NK-92 (cell line): ENCODE data around the gene EFCAB7.
A peak's percentile ranks its signal among the peaks of the same experiment; 100 is the strongest.

ENCODE experiments used
- DNase-seq: peaks from one replicate; lab custom pipeline; 2025; ENCODE audit not compliant: unreplicated experiment; lab: John Stamatoyannopoulos, UW

EFCAB7 gene

DNA sequence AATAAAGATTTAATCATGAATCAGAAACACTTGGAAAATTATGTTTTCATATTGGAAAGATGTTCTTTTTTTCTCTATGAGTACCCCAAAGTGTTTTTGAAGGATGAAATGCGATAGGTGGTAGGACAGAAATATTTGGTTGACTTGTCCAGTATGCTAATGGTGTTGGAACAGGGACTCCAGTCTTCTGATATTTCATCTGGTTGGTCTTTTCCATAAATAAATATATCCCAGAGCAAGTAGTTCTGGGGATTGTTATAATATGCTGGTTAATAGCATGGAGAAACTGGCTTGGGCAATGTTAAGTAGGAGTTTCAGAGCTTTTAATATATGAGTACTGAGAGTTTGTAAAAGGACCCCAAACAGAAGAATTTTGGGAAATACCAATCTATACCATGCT, 78.6 kb downstream of the EFCAB7 start:
- DNase-seq, result no peak

DNA sequence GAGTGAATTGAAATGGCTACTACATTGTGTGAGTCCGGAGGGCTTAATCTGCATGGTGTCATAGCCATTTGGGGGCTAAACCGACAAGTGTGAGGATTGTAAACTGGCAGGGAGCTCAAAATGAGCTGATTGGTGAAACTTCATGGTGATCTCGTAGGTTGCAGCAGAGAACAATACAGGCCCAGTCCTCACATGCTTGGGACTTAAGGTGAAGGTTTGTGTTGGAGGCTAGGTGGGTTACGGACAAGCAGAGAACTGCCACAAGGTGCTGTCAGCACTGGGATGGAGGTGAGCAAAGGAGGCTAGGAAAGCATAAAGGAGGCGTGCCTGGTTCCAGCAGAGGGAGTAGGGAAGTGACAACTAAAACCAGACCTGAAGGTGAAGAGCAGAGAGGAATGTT, 79.3 kb downstream of the EFCAB7 start:
- DNase-seq, result no peak

GRCh38 chr1:63603810-63604209, 80.5 kb downstream of the EFCAB7 start:
- DNase-seq, result no peak

DNA sequence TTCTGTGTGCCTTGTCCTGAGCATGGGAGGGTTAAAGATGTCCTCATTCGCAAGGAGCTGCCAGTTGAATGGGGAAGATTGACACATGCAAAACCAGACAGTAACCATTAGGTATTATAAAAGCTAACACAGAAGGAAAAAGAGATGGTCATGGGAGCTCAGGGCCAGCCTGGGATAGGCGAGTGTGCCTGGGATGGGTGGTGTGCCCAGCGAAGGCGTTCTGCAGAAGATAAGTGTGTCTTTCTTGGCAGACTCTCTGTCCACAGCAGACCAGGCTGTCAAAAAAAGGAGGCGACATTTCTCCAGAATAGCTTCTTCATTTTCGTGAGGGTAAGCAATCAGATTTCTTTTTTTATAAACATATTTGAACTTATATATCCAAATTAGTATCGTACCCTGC, 84.0 kb downstream of the EFCAB7 start:
- no peak for DNase-seq

GRCh38 chr1:63611231-63611630, 87.9 kb downstream of the EFCAB7 start:
- DNase-seq, result no peak

DNA sequence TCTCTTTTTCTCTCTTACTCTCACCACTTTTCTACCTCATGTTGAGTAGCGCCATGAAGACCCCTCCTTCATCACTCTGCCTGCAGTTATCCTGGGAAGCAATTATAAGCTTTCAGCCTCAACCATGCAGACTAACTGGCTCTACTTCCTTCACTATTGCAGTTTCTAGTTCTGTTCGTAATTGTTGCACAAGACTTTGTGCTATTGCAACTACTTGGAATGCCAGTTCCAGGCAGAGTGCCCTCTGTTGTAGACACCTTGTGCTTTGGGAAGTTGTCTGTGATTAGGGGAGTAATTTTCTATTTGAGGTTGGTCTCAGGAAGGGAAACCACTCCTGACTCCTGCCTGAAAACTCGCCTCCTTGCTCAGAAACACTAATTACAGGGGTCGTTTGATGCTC, 89.2 kb downstream of the EFCAB7 start:
- no peak for DNase-seq

GRCh38 chr1:63612971-63613370, 89.6 kb downstream of the EFCAB7 start:
- DNase-seq, result no peak

GRCh38 chr1:63615768-63616420, 92.6 kb downstream of the EFCAB7 start:
- peak; percentile 25 for DNase-seq

DNA sequence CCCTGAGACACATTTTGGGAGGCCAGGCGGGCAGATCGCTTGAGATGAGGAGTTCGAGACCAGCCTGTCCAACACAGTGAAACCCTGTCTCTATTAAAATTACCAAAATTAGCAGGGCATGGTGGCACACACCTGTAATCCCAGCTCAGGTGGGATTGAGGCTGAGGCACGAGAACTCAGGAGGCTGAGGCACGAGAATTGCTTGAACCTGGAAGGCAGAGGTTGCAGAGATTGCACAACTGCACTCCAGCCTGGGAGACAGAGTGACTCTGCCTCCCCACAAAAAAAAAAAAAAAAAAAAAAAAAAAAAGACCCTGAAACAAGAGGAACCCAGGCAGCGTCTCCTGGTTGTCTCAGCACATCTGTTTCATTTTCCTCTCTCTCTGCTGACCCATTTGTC, 94.1 kb downstream of the EFCAB7 start:
- DNase-seq, result no peak

DNA sequence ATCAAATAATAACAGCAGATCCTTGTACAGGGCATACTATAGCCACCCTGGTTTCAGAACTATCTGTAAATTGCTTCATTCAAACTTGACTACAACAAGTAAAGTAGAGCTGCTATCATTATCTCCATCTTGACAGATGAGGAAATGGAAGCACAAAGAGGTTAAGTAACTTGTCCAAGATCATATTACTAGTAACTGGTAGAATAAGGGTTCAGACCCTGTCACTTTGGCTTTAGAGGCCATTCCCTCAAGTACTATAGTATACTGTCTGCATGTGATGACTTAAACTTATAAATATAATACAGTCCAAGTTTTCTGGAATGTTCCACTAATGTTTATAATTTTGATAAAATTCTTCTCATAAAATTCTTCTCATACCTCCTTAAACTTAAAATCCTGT, 94.7 kb downstream of the EFCAB7 start:
- no peak for DNase-seq

DNA sequence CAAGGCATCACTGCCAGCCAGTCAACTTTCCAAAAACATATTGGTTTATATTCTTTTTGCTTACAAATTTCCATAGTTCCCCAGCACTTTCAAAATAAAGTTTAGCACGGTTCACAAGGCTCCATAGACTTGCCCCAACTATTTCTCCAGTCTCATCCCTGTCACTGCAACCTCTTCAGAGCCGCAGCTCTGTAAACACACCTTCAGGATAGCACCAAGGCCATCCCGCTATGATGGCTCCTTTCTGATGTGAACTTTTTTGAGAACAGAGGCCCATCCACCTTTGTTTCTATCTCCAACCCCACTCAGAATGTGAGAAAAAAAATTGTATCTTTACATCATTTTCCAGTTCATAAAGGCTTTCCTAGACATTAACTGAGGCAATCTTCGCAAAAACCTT, 96.2 kb downstream of the EFCAB7 start:
- DNase-seq, result no peak

- DNase-seq, result no peak
Observed at GRCh38 chr1:63620671-63621070, 97.3 kb downstream of the EFCAB7 start.

DNA sequence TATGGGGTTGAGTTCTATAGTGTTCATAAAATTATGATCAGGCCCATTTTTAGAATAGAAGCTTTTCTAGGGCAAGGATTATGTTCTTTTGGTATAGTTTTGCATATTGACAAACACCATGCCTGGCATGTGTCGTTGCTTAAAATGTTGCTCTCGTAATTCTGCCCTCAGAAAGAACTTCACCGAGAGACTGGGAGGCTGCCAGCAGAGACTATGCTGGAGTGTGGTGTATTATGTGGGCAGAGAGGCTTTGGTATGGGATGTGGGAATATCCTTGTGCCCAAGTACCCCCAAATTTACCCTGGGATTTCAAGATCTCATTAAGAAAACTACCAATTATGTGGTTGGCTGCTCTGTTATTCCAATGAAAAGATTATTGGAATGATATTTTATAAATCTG, 97.8 kb downstream of the EFCAB7 start:
- no peak for DNase-seq

GRCh38 chr1:63621698-63622097, 98.4 kb downstream of the EFCAB7 start:
- DNase-seq, result no peak
